OCI-LY1 (cell line): ENCODE results near the gene EBF4.

ENCODE experiments used
- EZH2 ChIP-seq: fragments of 200-600 bp; sonication (generic), shearing (Covaris generic); IDR thresholded peaks from 2 replicates; pipeline ENCODE4 v1.8.0; 2017; ENCODE audit warnings: borderline replicate concordance, mixed run types, mild to moderate bottlenecking, antibody characterized with exemption, low read length, moderate library complexity, mixed read lengths
- TF ChIP-seq, protein P1 (sequence below): fragments of 200-600 bp; sonication (generic), shearing (Covaris generic); IDR thresholded peaks from 2 replicates; pipeline ENCODE4 v1.5.1; 2017; ENCODE audit warnings: mild to moderate bottlenecking, antibody characterized with exemption, low read length, moderate library complexity, mixed read lengths

DNA sequence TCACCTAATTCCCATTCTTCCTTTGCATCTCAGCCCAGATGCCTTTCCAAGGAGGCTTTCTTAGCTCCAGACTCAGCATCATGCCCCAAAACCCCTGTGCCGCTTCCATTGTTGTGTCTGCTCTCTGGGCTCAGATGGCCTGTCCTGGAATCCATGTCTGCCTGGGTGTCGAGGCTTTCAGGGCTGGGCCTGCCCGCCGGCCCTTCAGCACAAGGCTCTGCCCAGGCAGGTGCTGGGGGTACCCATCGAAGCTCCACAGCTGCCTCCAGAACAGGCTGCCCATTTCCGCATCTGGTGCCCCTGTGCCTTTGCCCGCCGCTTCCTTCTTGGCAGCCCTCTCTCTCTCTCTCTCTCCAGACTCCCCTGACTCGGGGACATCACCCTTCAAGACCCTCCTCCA lies 106.7 kb downstream of the EBF4 start:
- TF ChIP-seq EZH2: no peak
- TF ChIP-seq, protein P1, sequence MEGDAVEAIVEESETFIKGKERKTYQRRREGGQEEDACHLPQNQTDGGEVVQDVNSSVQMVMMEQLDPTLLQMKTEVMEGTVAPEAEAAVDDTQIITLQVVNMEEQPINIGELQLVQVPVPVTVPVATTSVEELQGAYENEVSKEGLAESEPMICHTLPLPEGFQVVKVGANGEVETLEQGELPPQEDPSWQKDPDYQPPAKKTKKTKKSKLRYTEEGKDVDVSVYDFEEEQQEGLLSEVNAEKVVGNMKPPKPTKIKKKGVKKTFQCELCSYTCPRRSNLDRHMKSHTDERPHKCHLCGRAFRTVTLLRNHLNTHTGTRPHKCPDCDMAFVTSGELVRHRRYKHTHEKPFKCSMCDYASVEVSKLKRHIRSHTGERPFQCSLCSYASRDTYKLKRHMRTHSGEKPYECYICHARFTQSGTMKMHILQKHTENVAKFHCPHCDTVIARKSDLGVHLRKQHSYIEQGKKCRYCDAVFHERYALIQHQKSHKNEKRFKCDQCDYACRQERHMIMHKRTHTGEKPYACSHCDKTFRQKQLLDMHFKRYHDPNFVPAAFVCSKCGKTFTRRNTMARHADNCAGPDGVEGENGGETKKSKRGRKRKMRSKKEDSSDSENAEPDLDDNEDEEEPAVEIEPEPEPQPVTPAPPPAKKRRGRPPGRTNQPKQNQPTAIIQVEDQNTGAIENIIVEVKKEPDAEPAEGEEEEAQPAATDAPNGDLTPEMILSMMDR: no peak
